ENCODE results near the gene CPHXL.

DNA sequence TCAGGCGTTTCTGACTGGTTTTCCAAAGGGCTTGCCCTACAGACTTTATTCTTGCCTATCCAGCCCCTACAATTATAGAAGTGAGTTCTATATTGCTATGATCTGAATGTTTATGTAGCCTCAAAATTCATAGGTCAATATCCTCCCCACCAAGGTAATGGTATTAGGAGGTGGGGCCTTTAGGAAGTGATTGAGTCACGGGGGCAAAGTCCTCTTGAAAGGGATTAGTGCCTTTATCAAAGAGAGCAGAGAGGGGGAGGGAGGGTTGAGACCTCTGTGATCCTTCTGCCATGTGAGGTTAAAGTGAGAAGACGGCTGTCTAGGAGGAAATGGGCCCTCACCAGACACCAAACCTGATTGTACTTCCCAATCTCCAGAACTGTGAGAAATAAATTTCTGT lies 931 bp upstream of the CPHXL start:
- TF ChIP-seq, protein P1, sequence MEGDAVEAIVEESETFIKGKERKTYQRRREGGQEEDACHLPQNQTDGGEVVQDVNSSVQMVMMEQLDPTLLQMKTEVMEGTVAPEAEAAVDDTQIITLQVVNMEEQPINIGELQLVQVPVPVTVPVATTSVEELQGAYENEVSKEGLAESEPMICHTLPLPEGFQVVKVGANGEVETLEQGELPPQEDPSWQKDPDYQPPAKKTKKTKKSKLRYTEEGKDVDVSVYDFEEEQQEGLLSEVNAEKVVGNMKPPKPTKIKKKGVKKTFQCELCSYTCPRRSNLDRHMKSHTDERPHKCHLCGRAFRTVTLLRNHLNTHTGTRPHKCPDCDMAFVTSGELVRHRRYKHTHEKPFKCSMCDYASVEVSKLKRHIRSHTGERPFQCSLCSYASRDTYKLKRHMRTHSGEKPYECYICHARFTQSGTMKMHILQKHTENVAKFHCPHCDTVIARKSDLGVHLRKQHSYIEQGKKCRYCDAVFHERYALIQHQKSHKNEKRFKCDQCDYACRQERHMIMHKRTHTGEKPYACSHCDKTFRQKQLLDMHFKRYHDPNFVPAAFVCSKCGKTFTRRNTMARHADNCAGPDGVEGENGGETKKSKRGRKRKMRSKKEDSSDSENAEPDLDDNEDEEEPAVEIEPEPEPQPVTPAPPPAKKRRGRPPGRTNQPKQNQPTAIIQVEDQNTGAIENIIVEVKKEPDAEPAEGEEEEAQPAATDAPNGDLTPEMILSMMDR (IDR thresholded peaks at IDR 0.05): no peak
- TF ChIP-seq POLR2A (IDR thresholded peaks at IDR 0.05): no peak
